ENCODE data around the gene TMEM202.
"Not testable (repeated sequence)": the region's sequence is repeated elsewhere in the genome, so short reads cannot be mapped to it uniquely, and the experiment has no call there.

TMEM202 gene, protein sequence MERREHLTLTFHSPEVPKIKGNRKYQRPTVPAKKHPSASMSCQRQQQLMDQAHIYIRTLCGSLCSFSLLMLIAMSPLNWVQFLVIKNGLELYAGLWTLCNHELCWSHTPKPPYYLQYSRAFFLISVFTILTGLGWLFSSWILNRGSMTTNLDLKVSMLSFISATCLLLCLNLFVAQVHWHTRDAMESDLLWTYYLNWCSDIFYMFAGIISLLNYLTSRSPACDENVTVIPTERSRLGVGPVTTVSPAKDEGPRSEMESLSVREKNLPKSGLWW

DNA sequence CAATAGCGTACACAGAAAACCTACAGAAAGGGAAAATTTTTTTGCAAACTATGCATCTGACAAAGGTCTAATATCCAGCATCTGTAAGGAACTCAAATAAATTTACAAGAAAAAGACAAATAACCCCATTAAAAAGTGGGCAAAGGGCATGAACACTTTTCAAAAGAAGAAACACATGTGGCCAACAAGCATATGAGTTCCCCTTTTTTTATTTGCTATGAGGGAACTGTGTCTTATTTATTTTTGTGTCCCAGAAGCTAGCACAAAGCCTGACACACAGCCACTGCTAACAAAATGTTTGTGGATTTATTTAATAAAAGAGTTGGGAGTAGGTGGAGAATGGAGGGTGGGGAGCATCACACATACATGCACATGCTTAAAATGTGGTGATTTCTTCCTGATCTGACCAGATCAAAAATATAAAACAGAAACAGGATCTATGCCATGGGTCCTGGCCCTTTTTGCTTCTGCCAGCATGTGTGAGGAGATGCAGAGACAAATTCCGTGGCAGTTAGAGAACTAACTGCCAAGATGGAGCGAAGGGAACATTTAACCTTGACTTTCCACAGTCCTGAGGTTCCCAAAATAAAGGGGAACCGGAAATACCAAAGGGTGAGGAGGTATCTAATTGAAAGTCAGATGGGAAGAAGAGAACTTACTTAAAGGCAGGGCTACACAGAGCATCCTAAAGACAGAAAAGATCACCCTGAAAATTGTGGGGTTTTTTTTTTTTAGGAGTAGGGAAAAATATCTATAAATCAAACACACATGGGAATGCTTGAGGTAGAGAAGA, at the start of gene TMEM202:
Gene TMEM202 (plus strand): TSS at position 510 of the 793 bp plus-strand sequence. CDS start 22 bp downstream, at position 532.
- no peak for DNase-seq (ENCODE audit: low spot score)

DNA sequence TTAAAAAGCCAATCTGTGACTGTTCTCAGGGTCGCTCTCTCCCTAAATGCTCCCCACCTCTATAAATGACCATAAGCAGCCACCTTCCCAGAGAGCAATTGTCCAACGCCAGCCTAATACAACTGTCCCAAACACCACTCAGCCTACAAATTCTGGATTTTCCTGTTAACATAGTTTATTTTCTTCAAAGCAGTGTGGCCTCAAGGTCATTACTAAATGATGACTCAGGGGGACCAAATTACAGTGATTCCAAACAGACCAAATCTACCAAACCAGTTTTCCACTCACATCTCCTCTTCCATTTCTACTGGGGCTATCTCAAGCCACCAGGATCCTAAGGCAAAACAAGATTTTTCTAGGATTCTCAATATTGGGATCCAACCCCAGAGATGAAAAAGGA, 44.8 kb upstream of the TMEM202 start:
- no peak for DNase-seq (ENCODE audit: low spot score)

DNA sequence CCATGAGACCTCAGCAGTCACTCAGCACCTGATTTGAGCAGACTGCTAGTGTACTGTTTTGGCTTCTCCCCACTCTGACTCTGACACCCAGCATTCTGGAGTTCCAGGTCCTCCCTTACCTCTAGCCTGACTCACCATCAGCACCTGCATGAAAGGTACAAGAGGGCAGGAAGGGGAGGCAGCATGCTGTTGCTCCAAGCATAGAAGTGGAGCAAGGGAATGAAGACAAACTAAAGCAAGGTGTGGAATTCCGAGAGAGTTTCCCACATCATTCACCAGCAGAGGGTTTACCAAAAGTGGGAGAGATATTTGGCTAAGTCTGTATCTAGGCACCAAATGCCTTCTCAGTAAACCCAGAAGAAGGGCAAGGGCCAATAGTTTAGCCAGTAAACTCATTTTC, 43.6 kb upstream of the TMEM202 start:
- DNase-seq (ENCODE audit: low spot score) = no peak

DNA sequence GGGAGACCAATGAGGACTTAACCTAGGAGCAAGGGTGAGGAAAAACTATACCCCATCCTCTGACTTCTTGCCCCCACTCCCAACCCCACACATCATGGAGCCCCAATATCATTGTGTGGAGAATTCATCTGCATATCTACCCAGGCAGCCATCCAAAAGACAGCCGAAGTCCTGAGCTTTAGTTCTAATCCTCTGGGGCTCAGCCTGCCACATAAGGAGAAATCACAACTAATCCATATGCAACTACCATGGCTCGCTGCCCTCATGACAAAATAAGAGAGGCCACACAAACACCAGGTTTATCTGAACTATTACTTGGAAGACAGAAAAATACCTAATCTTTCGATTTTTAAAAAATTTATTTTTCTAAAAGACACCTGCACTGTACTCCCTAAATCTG, 40.0 kb upstream of the TMEM202 start:
- peak; percentile 76 for DNase-seq (ENCODE audit: low spot score)

DNA sequence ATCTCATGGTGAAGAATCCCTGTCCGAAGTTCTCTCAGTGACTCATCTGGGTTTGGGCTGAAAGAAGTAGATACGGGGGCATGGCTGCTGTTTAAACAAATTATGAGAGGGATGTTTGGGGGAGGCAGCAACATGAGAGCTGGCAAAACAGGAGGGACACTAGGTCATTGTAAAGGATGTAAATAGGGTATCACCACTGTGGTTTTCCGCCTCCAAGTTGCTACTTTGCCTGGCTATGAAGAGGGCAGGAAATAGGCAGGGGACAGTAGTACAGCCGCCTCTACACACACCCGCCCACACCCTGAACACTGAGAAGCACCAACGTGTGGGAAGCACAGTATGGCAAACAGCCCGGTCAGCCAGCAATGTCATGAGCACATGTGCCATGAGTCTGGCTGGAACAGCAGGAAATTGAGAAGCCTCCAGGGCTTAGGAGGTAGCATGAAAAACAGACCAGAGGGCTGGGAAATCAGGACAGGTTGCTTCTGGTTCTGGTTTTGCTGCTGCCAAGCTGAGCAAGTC, 39.4 kb upstream of the TMEM202 start:
- no peak for DNase-seq (ENCODE audit: low spot score)

DNA sequence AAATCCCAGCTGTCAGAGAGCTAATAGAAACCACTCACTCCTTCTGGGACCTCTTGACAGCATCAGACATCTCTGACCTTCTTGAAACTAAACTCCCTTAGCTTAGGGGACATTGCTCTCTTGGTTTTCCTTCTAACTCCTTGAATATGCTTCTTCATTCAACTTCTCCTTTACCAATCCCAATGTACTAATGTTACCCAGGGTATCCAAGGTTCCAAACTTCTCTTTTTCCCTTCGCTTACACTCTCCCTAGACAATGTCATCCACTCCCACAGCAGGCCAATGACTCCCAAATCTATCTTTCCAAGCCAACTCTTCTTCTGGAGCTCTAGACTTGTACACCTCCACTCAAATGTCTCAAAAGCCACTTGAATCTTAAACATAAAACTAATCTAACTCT, 36.9 kb upstream of the TMEM202 start:
- no peak for DNase-seq (ENCODE audit: low spot score)

DNA sequence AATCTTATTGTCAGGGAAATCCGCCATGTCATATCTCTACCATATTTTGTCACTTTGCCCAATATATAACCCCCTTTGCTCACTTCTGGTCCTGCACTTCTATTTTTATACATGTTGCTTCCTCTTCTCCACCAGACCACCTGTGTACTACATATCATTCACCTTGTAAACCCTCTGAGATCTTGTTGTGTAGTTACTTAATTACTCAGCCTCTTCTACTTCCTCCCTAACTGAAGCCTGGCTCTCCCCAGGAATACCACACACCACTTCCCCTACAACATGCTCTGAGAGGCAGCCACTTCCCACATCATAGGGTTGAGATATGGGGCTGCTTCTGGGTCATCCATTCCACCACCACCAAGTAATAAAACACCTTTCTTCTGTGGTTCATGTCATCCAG, 32.3 kb upstream of the TMEM202 start:
- no peak for DNase-seq (ENCODE audit: low spot score)

DNA sequence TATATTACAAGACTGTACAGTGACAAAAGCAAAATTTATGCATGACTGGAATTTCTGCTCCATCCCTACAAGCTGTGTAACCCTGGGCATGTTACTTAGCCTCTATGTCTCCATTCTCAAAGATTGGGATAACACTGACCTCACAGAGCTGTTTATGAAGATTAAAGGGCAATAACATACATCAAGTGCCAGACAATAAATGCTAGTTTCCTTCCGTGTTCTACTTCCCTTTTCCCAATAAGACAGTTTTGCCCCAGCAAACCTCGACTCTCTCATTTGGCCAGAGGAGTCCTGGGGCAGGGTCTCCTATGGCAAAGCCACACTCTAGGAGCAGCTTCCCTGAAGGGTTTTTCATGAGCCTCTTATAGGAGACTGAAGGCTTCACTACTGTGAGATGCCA, 29.8 kb upstream of the TMEM202 start:
- no peak for DNase-seq (ENCODE audit: low spot score)

DNA sequence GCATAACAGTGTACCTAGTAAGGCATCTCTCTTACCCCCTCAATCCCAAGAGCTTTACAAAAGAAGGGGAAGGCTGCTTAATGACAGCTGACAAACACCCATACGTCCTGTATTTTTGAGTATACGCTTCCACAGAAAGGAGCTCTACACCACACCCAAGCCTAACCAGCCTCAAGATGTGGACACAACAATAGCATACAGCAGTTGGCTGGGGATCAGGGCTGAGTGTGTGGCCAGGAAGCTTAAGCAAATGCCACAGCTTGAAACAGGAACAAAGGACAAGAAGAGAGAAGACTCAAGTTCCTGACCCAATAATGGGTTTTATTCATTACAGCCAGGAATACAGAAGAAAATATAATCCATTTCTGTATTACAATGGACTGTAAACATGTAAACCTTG, 29.2 kb upstream of the TMEM202 start:
- no peak for DNase-seq (ENCODE audit: low spot score)

DNA sequence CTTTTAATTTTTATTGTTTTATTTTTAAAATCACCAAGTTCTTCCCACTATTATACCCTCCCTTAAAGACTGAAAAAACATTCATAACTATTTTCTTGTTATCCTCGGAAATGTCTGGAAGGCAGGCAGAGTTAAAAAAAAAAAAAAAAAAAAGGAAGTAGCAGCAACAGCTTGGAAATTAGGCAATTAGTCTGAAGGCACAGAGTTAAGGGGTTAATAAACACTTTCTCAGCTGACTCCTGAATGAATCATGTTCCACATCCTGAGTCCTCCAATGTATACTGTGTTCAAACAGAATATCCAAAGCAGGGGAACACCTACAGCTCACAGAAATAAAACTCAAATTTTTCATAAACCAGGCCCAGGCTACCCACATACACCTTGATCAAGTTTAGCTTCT, 28.1 kb upstream of the TMEM202 start:
- no peak for DNase-seq (ENCODE audit: low spot score)

DNA sequence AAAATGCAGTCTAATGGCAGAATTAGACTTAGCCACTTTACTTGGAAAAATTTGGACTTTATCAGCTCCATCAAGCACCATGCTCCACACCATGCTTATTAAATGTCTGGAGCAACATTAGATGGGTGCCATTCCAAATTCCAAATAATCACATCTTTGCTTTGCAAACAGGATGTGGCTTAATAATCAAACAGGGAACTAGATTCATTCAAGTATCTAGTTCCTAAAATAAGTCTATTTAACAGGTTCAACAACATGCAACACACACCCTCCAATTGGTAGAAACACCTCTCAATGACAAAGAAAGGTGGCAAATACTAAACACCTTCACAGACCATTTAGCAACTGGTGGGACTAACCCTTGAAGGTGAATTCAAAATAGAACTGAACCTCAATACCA, 25.7 kb upstream of the TMEM202 start:
- DNase-seq (ENCODE audit: low spot score) = no peak

DNA sequence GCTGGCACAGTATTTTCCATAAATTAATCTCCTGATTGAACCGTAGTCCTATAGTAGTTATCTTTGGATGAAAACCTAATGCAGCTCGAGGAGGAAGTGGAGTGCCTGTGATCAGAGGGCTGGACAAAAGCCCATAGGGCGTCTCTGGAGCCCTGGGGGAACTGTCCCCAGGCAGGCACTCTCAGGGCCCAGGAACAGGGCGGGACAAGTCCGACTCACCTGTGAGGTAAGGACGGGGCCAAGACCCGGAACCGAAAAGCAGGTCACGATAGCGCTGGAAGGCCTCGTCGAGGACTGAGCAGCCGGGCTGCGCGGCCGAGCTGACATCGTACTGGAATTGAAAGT, 22.6 kb upstream of the TMEM202 start:
- no peak for DNase-seq (ENCODE audit: low spot score)

DNA sequence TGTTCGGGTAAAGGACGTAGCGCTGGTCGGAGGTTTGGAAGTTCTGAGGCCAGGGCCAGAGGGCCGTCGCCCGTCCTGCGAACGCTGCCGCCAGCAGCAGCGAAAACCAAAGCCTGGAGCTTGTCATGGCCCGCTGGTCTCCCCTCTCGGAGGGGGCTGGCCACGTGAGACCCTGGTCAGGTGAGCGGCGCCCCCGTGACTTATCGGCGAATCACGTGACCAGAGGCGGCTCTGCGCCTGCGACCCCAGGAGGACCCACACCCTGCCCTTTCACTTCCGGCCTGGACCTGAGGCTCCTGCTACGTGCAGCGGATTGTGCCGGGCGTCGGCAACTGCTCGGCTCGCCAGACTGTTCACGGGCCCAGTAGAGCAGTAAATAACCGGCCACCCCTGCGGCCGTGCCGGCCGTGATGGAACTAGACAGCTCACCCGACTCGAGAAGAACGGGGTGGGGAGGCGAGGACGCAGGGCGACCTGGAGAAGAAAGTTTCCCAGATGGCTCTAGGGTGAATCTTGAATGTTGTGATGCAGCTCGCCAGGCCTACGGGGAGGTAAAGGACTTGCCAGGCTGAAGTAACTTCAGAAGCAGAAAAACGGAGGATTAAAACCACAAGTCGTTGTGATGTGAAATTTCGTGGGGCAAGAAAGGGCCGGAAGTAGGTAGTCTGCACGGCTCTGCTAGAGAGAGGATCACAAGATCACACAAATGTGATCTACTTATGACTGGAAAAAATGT, 22.1 kb upstream of the TMEM202 start, which contains the start of gene HEXA:
Gene HEXA (minus strand): TSS at position 169 of the 736 bp plus-strand sequence. CDS start 42 bp downstream, at position 127.
- DNase-seq (ENCODE audit: low spot score) = peak; percentile 99

DNA sequence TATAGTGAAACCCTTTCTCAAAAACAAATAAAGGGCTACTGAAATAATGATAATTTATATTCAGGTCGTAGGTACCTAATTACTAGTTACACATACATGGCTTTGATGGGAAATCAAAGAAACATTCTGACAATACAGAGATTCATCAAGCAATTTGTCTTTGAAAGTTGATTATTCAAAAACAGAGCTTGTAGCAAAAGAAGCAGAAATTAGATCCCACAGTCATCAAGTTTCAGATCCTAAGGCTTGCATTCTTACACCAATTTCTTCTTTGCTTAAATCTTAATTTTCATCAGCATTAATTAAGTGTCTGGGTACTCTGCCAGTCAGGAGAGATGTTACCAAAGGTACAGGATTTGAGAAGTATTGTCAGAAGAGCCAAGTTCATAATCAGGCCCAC, 20.8 kb upstream of the TMEM202 start:
- no peak for DNase-seq (ENCODE audit: low spot score)

DNA sequence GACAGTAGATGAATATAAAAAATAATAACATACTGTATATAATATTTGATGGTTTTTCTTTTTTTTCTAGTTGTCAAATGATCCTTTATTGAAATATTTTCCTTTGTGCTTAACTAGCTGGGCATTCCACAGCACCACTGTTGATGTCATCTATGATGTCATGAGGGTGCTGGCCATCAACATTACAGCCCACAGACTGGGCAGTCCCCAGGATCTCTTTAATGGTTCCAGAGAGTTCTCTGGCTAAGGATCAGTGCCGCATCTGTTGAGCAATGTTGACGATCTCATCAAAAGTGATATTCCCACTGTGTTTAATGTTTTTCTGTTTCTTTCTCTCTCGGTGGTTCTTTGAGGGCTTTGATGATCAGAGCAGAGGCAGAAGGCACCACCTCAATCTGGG, 19.0 kb upstream of the TMEM202 start:
- DNase-seq (ENCODE audit: low spot score) = not testable (repeated sequence)

DNA sequence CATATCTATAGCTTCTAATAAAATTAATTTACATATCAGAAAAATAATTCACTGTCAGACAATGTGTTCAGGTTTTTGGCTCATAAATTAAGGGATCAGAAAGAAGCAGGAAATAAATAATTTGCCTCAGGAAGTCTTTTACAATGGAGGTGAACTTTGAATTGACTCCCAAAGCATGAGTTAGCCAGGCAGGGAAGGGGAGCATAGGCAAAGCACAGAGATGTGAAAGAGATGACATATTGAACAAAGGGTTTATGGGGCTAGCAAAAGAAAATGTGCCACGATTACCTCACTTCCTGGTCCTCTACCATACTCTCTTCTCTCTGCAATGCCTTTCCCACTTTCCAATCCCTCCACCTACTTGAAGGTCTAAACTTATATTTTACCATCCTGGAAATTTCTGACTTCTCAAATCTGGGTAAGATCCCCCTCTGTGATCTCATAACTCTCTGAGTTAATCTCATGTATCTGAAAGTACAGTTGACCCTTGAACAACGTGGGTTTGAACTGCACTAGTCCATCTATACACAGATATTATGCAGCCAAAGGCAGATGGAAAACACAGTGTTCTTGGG, 18.2 kb upstream of the TMEM202 start:
- DNase-seq (ENCODE audit: low spot score) = no peak

DNA sequence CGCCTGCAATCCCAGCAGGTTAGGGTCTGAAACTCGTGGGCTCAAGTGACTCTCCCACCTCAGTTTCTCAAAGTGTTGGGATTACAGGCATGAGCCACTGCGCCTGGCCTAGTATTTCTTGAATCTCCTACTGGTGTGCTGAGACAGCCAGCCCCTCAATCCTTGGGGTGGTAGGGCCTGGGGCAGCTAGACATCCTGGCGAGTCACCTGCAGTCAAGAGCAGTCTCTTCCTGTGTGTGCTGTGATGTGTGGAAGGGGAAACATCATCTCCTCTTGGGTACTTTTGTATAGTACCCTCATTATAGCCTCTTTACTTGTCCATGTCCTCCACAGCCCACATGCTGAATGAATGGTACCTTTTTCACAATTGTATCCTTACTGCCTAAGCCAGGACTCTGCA, 17.4 kb upstream of the TMEM202 start:
- DNase-seq (ENCODE audit: low spot score) = no peak

DNA sequence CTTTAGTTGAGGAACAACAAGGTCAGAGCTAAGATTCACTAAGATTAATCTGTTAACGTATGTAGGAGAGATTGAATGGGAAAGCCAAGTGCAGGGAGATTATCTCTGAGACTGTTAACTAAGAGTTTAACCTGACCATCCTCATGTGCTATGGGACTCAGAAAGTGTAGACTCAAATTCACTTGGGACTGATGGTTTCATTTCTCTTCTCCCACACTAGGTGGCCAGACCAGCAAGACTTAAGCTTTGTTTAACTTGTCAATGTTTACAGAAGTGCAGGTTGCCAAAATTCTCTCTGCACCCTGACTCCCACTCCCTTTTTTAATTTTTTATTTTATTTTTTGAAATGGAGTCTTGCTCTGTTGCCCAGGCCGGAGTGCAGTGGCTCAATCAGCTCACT, 16.0 kb upstream of the TMEM202 start:
- DNase-seq (ENCODE audit: low spot score) = no peak

DNA sequence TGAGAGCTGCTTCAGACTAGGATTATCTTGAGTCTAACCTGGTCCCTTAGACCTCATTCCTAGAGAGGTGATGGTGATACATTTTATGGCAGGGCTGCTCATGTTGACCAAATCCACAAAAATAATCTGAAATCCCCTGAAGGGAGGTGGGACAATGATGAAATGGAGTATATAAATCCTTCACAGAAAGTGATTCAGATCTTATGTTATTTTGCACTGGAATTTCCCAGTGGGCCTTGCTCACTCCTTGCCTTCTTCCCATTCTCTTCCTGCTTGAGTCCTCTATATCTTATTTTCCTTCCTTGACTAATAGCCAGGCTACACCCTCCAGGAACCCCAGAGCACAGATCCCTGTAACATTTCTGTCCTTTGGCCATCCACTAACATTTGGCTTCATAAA, 10.4 kb upstream of the TMEM202 start:
- no peak for DNase-seq (ENCODE audit: low spot score)

DNA sequence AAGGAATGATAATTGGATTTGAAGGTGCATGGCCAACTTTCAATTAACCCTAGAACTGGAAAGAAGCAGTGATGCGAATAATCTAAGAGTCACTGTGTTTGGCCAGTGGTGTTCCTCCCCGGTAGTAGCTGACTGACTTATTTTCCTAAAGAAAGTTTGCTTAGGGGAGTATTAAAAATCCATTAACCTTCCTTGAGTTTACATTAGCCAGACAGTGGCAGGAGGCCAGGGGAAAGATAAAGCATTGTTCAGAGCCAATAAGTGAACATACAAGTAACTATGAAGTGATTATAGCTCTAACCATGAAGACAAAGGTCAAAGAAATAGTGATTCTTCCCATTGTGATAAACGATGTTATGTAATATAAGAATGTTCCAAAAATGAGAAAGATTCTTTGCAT, 8.9 kb upstream of the TMEM202 start:
- DNase-seq (ENCODE audit: low spot score) = no peak

DNA sequence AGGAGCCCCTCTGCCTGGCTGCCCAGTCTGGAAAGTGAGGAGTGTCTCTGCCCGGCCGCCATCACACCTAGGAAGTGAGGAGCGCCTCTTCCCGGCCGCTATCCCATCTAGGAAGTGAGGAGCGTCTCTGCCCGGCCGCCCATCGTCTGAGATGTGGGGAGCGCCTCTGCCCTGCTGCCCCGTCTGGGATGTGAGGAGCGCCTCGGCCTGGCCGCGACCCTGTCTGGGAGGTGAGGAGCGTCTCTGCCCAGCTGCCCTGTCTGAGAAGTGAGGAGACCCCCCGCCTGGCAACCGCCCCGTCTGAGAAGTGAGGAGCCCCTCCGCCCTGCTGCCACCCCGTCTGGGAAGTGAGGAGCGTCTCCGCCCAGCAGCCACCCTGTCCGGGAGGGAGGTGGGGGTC, 1.8 kb upstream of the TMEM202 start:
- DNase-seq (ENCODE audit: low spot score) = not testable (repeated sequence)

DNA sequence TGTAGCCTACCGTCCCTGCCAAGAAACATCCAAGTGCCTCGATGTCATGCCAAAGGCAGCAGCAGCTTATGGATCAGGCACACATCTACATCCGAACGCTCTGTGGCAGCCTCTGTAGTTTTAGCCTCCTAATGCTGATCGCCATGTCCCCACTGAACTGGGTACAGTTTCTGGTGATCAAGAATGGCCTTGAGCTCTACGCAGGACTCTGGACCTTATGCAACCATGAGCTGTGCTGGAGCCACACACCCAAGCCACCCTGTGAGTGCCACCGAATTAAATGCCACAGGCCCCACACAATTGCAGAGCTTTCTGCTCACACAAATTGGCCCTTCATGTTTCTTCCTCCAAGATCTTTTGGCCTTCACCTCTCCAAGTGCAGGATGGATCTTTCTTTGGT, 543 bp downstream of the TMEM202 start:
- no peak for DNase-seq (ENCODE audit: low spot score)

Measured in D341Med (cell line).